Coronary artery (tissue), 2 donors: ENCODE results near the gene ZNF362.
"Not testable (repeated sequence)": the region's sequence is repeated elsewhere in the genome, so short reads cannot be mapped to it uniquely, and the experiment has no call there.

Source experiments
- DNase-seq: peaks from one replicate; pipeline ENCODE4 v3.0.0-alpha.2; 2017; ENCODE audit warnings: low spot score
- H3K27ac ChIP-seq, 2 donors: fragments of 200-600 bp; sonication (generic); one replicate each; pipeline ENCODE4 v1.5.1; 2016 to 2019
- H3K4me3 ChIP-seq: fragments of 200-600 bp; sonication (generic); 2 replicates; pipeline ENCODE4 v1.5.1; 2016; ENCODE audit warnings: mild to moderate bottlenecking, moderate library complexity
- CTCF ChIP-seq: fragments of 200-600 bp; sonication (generic); IDR thresholded peaks from one replicate; pipeline ENCODE4 v1.5.1; 2019; ENCODE audit warnings: antibody characterized with exemption

Gene ZNF362

GRCh38 chr1:33305816-33306652 is 49.7 kb downstream of the ZNF362 start:
- no peak for TF ChIP-seq CTCF
- Histone ChIP-seq H3K4me3 (peak overlapping the region; percentile 64), H3K27ac (no peak overlapping the region)
- no peak for DNase-seq

- no peak for TF ChIP-seq CTCF
- H3K27ac ChIP-seq, result no peak overlapping the region
- DNase-seq, result no peak
These were observed 50.6 kb downstream of the ZNF362 start for GRCh38 chr1:33306653-33307493.

GRCh38 chr1:33307494-33307864 is 51.2 kb downstream of the ZNF362 start:
- Histone ChIP-seq H3K4me3 (peak overlapping the region; percentile 64), H3K27ac (no peak overlapping the region)
- no peak for TF ChIP-seq CTCF
- DNase-seq, result no peak

More at GRCh38 chr1:33306653-33307493, 50.6 kb downstream of the ZNF362 start:
- peak overlapping the region; percentile 64 for H3K4me3 ChIP-seq

GRCh38 chr1:33309351-33309750 is 53.1 kb downstream of the ZNF362 start:
- not testable (repeated sequence) for DNase-seq, H3K4me3 ChIP-seq, H3K27ac ChIP-seq

GRCh38 chr1:33310702-33311101 is 54.4 kb downstream of the ZNF362 start:
- no peak for TF ChIP-seq CTCF
- no peak for DNase-seq
- H3K4me3 ChIP-seq, result no peak overlapping the region

GRCh38 chr1:33311706-33312412 is 55.6 kb downstream of the ZNF362 start:
- no peak for DNase-seq
- Histone ChIP-seq H3K4me3 (no peak overlapping the region), H3K27ac (no peak overlapping the region)
- no peak for TF ChIP-seq CTCF

More at GRCh38 chr1:33310702-33311101, 54.4 kb downstream of the ZNF362 start:
- no peak overlapping the region for H3K27ac ChIP-seq

GRCh38 chr1:33312413-33312749 is 56.1 kb downstream of the ZNF362 start:
- H3K4me3 ChIP-seq, result no peak overlapping the region
- no peak overlapping the region for H3K27ac ChIP-seq
- no peak for DNase-seq
- TF ChIP-seq CTCF, result no peak
